Endodermal cell (in vitro differentiated cells): ENCODE data around the gene JAKMIP2. TPM values are rescaled to one million over a fixed set of nuclear protein-coding genes. Genes with fewer than 3 reads are reported as not detected.
A peak's percentile ranks its signal among the peaks of the same experiment; 100 is the strongest.
"Not testable (repeated sequence)": the region's sequence is repeated elsewhere in the genome, so short reads cannot be mapped to it uniquely, and the experiment has no call there.

Experiments
- DNase-seq: peaks from one replicate; pipeline ENCODE4 v3.0.0-alpha.2; 2017
- H3K27ac ChIP-seq: 2 replicates; pipeline ENCODE4 v1.5.1; 2013; ENCODE audit warnings: mild to moderate bottlenecking, low read depth, low read length, moderate library complexity
- H3K27me3 ChIP-seq: 2 replicates; pipeline ENCODE4 v1.6.1; 2013; ENCODE audit warnings: mild to moderate bottlenecking, low read length, moderate library complexity; ENCODE audit not compliant: insufficient read depth, control insufficient read depth, poor library complexity, severe bottlenecking
- H3K36me3 ChIP-seq: 2 replicates; pipeline ENCODE4 v1.7.0; 2013; ENCODE audit warnings: mild to moderate bottlenecking, low read length, moderate library complexity; ENCODE audit not compliant: control insufficient read depth, insufficient read depth
- H3K4me1 ChIP-seq: one replicate; pipeline ENCODE4 v1.7.0; 2013; ENCODE audit warnings: low read length; ENCODE audit not compliant: control insufficient read depth, insufficient read depth
- H3K4me3 ChIP-seq: 2 replicates; pipeline ENCODE4 v1.5.1; 2013; ENCODE audit warnings: mild to moderate bottlenecking, low read length, moderate library complexity
- H3K9ac ChIP-seq: 2 replicates; pipeline ENCODE4 v1.6.1; 2013; ENCODE audit warnings: mild to moderate bottlenecking, low read length, moderate library complexity; ENCODE audit not compliant: poor library complexity, severe bottlenecking; ENCODE audit errors: extremely low read depth
- H3K9me3 ChIP-seq: 2 replicates; pipeline ENCODE4 v1.6.1; 2013; ENCODE audit warnings: mild to moderate bottlenecking, low read length, moderate library complexity; ENCODE audit not compliant: control insufficient read depth
- H3K27ac Mint-ChIP-seq: 2 replicates; pipeline ENCODE4 v1.8.0; 2020; ENCODE audit warnings: mixed read lengths
- H3K27me3 Mint-ChIP-seq: 2 replicates; pipeline ENCODE4 v1.8.0; 2021; ENCODE audit warnings: mild to moderate bottlenecking, mixed read lengths; ENCODE audit not compliant: insufficient read depth
- H3K36me3 Mint-ChIP-seq: 2 replicates; pipeline ENCODE4 v1.8.0; 2020; ENCODE audit warnings: low read depth, mixed read lengths
- H3K4me1 Mint-ChIP-seq: 2 replicates; pipeline ENCODE4 v1.8.0; 2020; ENCODE audit warnings: mixed read lengths
- H3K4me3 Mint-ChIP-seq: 2 replicates; pipeline ENCODE4 v1.8.0; 2020; ENCODE audit warnings: mild to moderate bottlenecking, moderate library complexity, mixed read lengths
- H3K9me3 Mint-ChIP-seq: 2 replicates; pipeline ENCODE4 v1.8.0; 2020; ENCODE audit warnings: mild to moderate bottlenecking, mixed read lengths
- CTCF ChIP-seq: fragments of 200-600 bp; sonication (generic); conservative IDR thresholded peaks from 2 replicates; pipeline ENCODE4 v1.5.0; 2021; ENCODE audit warnings: antibody characterized with exemption, mild to moderate bottlenecking
- WGBS, 2 experiments: methylation state at CpG; one replicate each; pipeline versions ENCODE4 v1.1.5 to v1.1.7; 2013; ENCODE audit warnings: missing lambda C conversion rate in 2 of 2, mixed read lengths in 1 of 2; ENCODE audit not compliant: insufficient coverage in 1 of 2, insufficient read length in 1 of 2; 5-methylcytosine and 5-hydroxymethylcytosine counted together
- total RNA-seq, 2 donors: library from RNA; stranded (reverse); fragmentation: NEBNext Ultra II Directional in 1 of 2; extraction: Animal tissue kit (Norgen Biotek cat#: 25700) in 1 of 2; gene quantifications; 2 replicates in 1 of 2; 3 replicates in 1 of 2; pipeline ENCODE4 v1.2.1, GENCODE V29; 2021

Gene JAKMIP2
- total RNA-seq, 2 donors from 2014 or later, result 6.9 to 16.7 TPM

GRCh38 chr5:147590096-147590495, 192.4 kb downstream of the JAKMIP2 start:
- Histone ChIP-seq H3K9me3 (no peaks in the 10 kb centered on the region), H3K4me1 (no peaks in the 10 kb centered on the region), H3K4me3 (no peak overlapping the region), H3K27me3 (no peaks in the 10 kb centered on the region), H3K9ac (no peak overlapping the region), H3K27ac (no peak overlapping the region), H3K36me3 (no peaks in the 10 kb centered on the region)
- Mint-ChIP-seq H3K4me1 (no peaks in the 10 kb centered on the region), H3K27ac (no peak overlapping the region), H3K36me3 (peaks cover 4% of the 10 kb centered on the region), H3K27me3 (no peaks in the 10 kb centered on the region), H3K9me3 (peaks cover 2% of the 10 kb centered on the region), H3K4me3 (no peak overlapping the region)
- no peak for DNase-seq
- TF ChIP-seq CTCF, result no peak

DNA sequence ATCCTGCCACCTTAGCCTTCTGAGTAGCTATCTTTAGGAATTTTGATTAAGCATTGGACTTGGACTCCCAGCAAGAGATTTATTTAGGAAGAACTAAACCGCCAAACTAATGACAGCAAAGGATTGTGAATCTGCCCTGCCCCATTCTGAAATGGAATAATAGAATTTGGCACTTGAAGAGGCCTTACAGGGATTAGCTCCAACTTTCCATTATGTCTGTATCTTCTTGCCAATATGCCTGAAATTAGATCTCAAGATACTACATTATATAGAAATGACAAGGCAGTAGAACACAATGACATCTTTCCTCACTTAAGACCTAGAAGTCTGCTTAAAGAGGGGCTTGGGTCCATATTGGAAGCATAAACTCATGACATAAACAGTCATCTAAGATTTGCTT, 195.7 kb downstream of the JAKMIP2 start:
- H3K27ac Mint-ChIP-seq, result no peak overlapping the region
- 89 to 100% methylated on average over 1 of the region's 1 CpG for WGBS, 2 experiments

GRCh38 chr5:147586221-147586620, 196.3 kb downstream of the JAKMIP2 start:
- no peak for DNase-seq
- no peaks in the 10 kb centered on the region for H3K27me3 Mint-ChIP-seq
- no peak for TF ChIP-seq CTCF
- H3K36me3 Mint-ChIP-seq, result no peaks in the 10 kb centered on the region
- H3K27ac Mint-ChIP-seq, result no peak overlapping the region
- 100% methylated on average over 1 to 4 of the region's 4 CpGs for WGBS, 2 experiments
- H3K4me3 Mint-ChIP-seq, result no peak overlapping the region
- Histone ChIP-seq H3K27ac (no peak overlapping the region), H3K4me1 (no peaks in the 10 kb centered on the region), H3K36me3 (no peaks in the 10 kb centered on the region), H3K4me3 (no peak overlapping the region), H3K9me3 (peaks cover 11% of the 10 kb centered on the region), H3K27me3 (no peaks in the 10 kb centered on the region), H3K9ac (no peak overlapping the region)
- no peaks in the 10 kb centered on the region for H3K4me1 Mint-ChIP-seq
- H3K9me3 Mint-ChIP-seq, result peaks cover 3% of the 10 kb centered on the region

More for the DNA sequence above, 195.7 kb downstream of the JAKMIP2 start:
- H3K4me1 ChIP-seq, result no peaks in the 10 kb centered on the region
- H3K4me3 Mint-ChIP-seq, result no peak overlapping the region
- H3K36me3 ChIP-seq, result no peaks in the 10 kb centered on the region
- no peak overlapping the region for H3K27ac ChIP-seq
- peaks cover 5% of the 10 kb centered on the region for H3K9me3 ChIP-seq
- no peaks in the 10 kb centered on the region for H3K36me3 Mint-ChIP-seq
- no peaks in the 10 kb centered on the region for H3K4me1 Mint-ChIP-seq
- DNase-seq, result no peak
- no peak overlapping the region for H3K9ac ChIP-seq
- H3K9me3 Mint-ChIP-seq, result no peaks in the 10 kb centered on the region
- no peaks in the 10 kb centered on the region for H3K27me3 ChIP-seq
- no peaks in the 10 kb centered on the region for H3K27me3 Mint-ChIP-seq
- no peak for TF ChIP-seq CTCF
- no peak overlapping the region for H3K4me3 ChIP-seq

DNA sequence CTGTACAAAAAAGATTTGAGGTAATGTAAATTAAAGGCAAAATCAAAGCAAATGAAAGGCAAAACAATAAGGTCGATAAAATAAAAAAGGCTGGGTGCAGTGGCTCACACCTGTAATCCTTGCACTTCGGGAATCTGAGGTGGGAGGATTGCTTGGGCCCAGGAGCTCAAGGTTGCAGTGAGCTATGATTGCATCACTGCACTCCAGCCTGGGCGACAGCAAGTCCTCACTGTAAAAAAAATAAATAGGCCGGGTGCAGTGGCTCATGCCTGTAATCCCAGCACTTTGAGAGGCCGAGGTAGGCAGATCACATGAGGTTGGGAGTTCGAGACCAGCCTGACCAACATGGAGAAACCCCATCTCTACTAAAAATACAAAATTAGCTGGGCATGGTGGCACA, 200.3 kb downstream of the JAKMIP2 start:
- not testable (repeated sequence) for H3K4me1 ChIP-seq, H3K27me3 Mint-ChIP-seq, H3K36me3 ChIP-seq, H3K4me3 ChIP-seq, H3K27ac ChIP-seq, DNase-seq, H3K36me3 Mint-ChIP-seq, H3K4me1 Mint-ChIP-seq, H3K27me3 ChIP-seq, H3K27ac Mint-ChIP-seq, H3K4me3 Mint-ChIP-seq, H3K9ac ChIP-seq
- H3K9me3 ChIP-seq, result peaks cover 26% of the 10 kb centered on the region
- peaks cover 24% of the 10 kb centered on the region for H3K9me3 Mint-ChIP-seq
- 79 to 91% methylated on average over 4 to 6 of the region's 6 CpGs for WGBS, 2 experiments

DNA sequence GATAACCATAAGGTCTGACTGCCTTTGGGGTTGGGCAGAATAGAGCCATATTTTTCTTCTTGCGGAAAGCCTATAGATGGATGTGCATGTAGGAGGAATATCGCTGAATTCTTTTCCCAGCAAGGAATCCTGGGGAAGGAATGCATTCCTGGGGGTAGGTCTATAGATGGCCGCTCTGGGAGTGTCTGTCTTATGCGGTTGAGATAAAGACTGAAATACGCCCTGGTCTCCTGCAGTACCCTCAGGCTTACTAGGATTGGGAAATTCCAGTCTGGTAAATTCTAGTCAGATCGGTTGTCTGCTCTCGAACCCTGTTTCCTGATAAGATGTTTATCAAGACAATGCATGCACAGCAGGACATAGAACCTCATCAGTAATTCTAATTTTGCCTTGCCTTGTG, 202.1 kb downstream of the JAKMIP2 start:
- H3K36me3 Mint-ChIP-seq, DNase-seq, H3K27ac Mint-ChIP-seq, H3K36me3 ChIP-seq, H3K27ac ChIP-seq, H3K9ac ChIP-seq, H3K4me1 ChIP-seq, H3K4me3 Mint-ChIP-seq, H3K27me3 ChIP-seq, H3K4me1 Mint-ChIP-seq, H3K27me3 Mint-ChIP-seq: not testable (repeated sequence)
- Histone ChIP-seq H3K4me3 (peak overlapping the region; percentile 44), H3K9me3 (peaks cover 26% of the 10 kb centered on the region)
- peaks cover 24% of the 10 kb centered on the region for H3K9me3 Mint-ChIP-seq
- 92 to 93% methylated on average over 6 to 7 of the region's 7 CpGs for WGBS, 2 experiments
